H9 (cell line): ENCODE results near the gene ATRNL1. TPM values are rescaled to one million over a fixed set of nuclear protein-coding genes. Genes with fewer than 3 reads are reported as not detected.

ENCODE experiments used
- DNase-seq: peaks from one replicate; pipeline ENCODE4 v3.0.0-alpha.2; 2017
- H2AFZ ChIP-seq: one replicate; pipeline ENCODE4 v1.6.1; 2013; ENCODE audit warnings: mild to moderate bottlenecking, low read length, control low read depth, moderate library complexity
- H2AK5ac ChIP-seq: 2 replicates; pipeline ENCODE4 v1.6.1; 2013; ENCODE audit warnings: low read length, control low read depth, mixed read lengths; ENCODE audit not compliant: insufficient read length
- H2BK120ac ChIP-seq: one replicate; pipeline ENCODE4 v1.6.1; 2013; ENCODE audit warnings: low read depth, mild to moderate bottlenecking, low read length, control low read depth, inconsistent platforms; ENCODE audit not compliant: poor library complexity, severe bottlenecking
- H2BK12ac ChIP-seq: 2 replicates; pipeline ENCODE4 v1.6.1; 2013; ENCODE audit warnings: low read length, control low read depth, mixed read lengths, low read depth; ENCODE audit not compliant: insufficient read length
- H2BK15ac ChIP-seq: 2 replicates; pipeline ENCODE4 v1.6.1; 2013; ENCODE audit warnings: low read depth, low read length, control low read depth
- H2BK20ac ChIP-seq: one replicate; pipeline ENCODE4 v1.6.1; 2013; ENCODE audit warnings: low read depth, mild to moderate bottlenecking, low read length, control low read depth, inconsistent platforms; ENCODE audit not compliant: poor library complexity, severe bottlenecking
- H2BK5ac ChIP-seq: 2 replicates; pipeline ENCODE4 v1.6.1; 2013; ENCODE audit warnings: low read length, control low read depth, mixed read lengths; ENCODE audit not compliant: insufficient read length
- H3K14ac ChIP-seq: 2 replicates; pipeline ENCODE4 v1.6.1; 2013; ENCODE audit warnings: low read length, control low read depth; ENCODE audit not compliant: insufficient read depth
- H3K18ac ChIP-seq: 2 replicates; pipeline ENCODE4 v1.6.1; 2013; ENCODE audit warnings: low read depth, mild to moderate bottlenecking, mixed read lengths, low read length, control low read depth; ENCODE audit not compliant: insufficient read length
- H3K23ac ChIP-seq: 2 replicates; pipeline ENCODE4 v1.6.1; 2013; ENCODE audit warnings: low read length, control low read depth, mixed read lengths, low read depth; ENCODE audit not compliant: insufficient read length
- H3K23me2 ChIP-seq: 2 replicates; pipeline ENCODE4 v1.6.1; 2013; ENCODE audit warnings: low read depth, mild to moderate bottlenecking, mixed read lengths, low read length, control low read depth; ENCODE audit not compliant: insufficient read length, poor library complexity, severe bottlenecking
- H3K27ac ChIP-seq: 2 replicates; pipeline ENCODE4 v1.5.1; 2013; ENCODE audit warnings: low read length, control low read depth, mixed read lengths, low read depth; ENCODE audit not compliant: insufficient read length
- H3K27me3 ChIP-seq: 2 replicates; pipeline ENCODE4 v1.6.1; 2013; ENCODE audit warnings: low read length, control low read depth, inconsistent platforms; ENCODE audit not compliant: insufficient read depth
- H3K4ac ChIP-seq: 2 replicates; pipeline ENCODE4 v1.6.1; 2013; ENCODE audit warnings: low read depth, mild to moderate bottlenecking, control low read depth, inconsistent platforms, low read length, moderate library complexity
- H3K4me1 ChIP-seq: 2 replicates; pipeline ENCODE4 v1.6.1; 2013; ENCODE audit warnings: low read length, control low read depth, inconsistent platforms; ENCODE audit not compliant: insufficient read depth
- H3K4me2 ChIP-seq: 2 replicates; pipeline ENCODE4 v1.6.1; 2013; ENCODE audit warnings: low read length, control low read depth, mixed read lengths; ENCODE audit not compliant: insufficient read length, insufficient read depth
- H3K56ac ChIP-seq: 2 replicates; pipeline ENCODE4 v1.6.1; 2013; ENCODE audit warnings: low read depth, mild to moderate bottlenecking, mixed read lengths, low read length, control low read depth; ENCODE audit not compliant: insufficient read length
- H3K79me1 ChIP-seq: 2 replicates; pipeline ENCODE4 v1.6.1; 2013; ENCODE audit warnings: low read depth, mild to moderate bottlenecking, moderate library complexity, low read length, control low read depth, inconsistent platforms; ENCODE audit not compliant: insufficient read depth, poor library complexity, severe bottlenecking
- H3K79me2 ChIP-seq: 2 replicates; pipeline ENCODE4 v1.6.1; 2013; ENCODE audit warnings: low read length, control low read depth, inconsistent platforms; ENCODE audit not compliant: insufficient read depth
- H3K9ac ChIP-seq: 2 replicates; pipeline ENCODE4 v1.6.1; 2013; ENCODE audit warnings: low read length, control low read depth, mixed read lengths; ENCODE audit not compliant: insufficient read length; ENCODE audit errors: extremely low read depth
- H3K9me3 ChIP-seq: one replicate; pipeline ENCODE4 v1.6.1; 2013; ENCODE audit warnings: low read depth, low read length, inconsistent platforms; ENCODE audit not compliant: control insufficient read depth
- H3T11ph ChIP-seq: one replicate; pipeline ENCODE4 v1.6.1; 2013; ENCODE audit warnings: mild to moderate bottlenecking, low read length, control low read depth, inconsistent platforms
- H4K20me1 ChIP-seq: one replicate; pipeline ENCODE4 v1.6.1; 2013; ENCODE audit not compliant: control insufficient read depth, insufficient read length, insufficient read depth
- H4K5ac ChIP-seq: 2 replicates; pipeline ENCODE4 v1.6.1; 2013; ENCODE audit warnings: low read depth, mild to moderate bottlenecking, mixed read lengths, low read length, control low read depth; ENCODE audit not compliant: insufficient read length
- H4K8ac ChIP-seq: replicated peaks from 2 replicates; pipeline ENCODE4 v1.6.1; 2013; ENCODE audit warnings: low read length, control low read depth, mixed read lengths, low read depth; ENCODE audit not compliant: insufficient read length
- H4K91ac ChIP-seq: 2 replicates; pipeline ENCODE4 v1.6.1; 2013; ENCODE audit warnings: low read depth, mild to moderate bottlenecking, moderate library complexity, mixed read lengths, low read length, control low read depth; ENCODE audit not compliant: insufficient read length
- H3K27ac Mint-ChIP-seq, 3 experiments: 2 replicates in 2 of 3; 3 replicates in 1 of 3; pipeline ENCODE4 v1.8.0; 2020 to 2021; ENCODE audit warnings: mixed read lengths in 3 of 3, mild to moderate bottlenecking in 1 of 3, moderate library complexity in 1 of 3
- H3K27me3 Mint-ChIP-seq: 2 replicates; pipeline ENCODE4 v1.8.0; 2021; ENCODE audit warnings: low read depth, mild to moderate bottlenecking, moderate library complexity, mixed read lengths
- H3K36me3 Mint-ChIP-seq, 3 experiments: 2 replicates in 2 of 3; 3 replicates in 1 of 3; pipeline ENCODE4 v1.8.0; 2020 to 2021; ENCODE audit warnings: low read depth in 3 of 3, mixed read lengths in 3 of 3; ENCODE audit not compliant: insufficient read depth in 1 of 3
- H3K4me1 Mint-ChIP-seq, 2 experiments: 2 replicates each; pipeline ENCODE4 v1.8.0; 2020; ENCODE audit warnings: mixed read lengths in 2 of 2
- H3K4me3 Mint-ChIP-seq, 2 experiments: 2 replicates in 1 of 2; 3 replicates in 1 of 2; pipeline ENCODE4 v1.8.0; 2020 to 2021; ENCODE audit warnings: mild to moderate bottlenecking in 2 of 2, mixed read lengths in 2 of 2, moderate library complexity in 1 of 2
- H3K9me3 Mint-ChIP-seq, 2 experiments: 2 replicates in 1 of 2; 3 replicates in 1 of 2; pipeline ENCODE4 v1.8.0; 2020; ENCODE audit warnings: mild to moderate bottlenecking in 2 of 2, mixed read lengths in 2 of 2, moderate library complexity in 1 of 2
- CTCF ChIP-seq: fragments of 200-600 bp; sonication (generic); conservative IDR thresholded peaks from 3 replicates; pipeline ENCODE4 v1.8.0; 2021; ENCODE audit warnings: antibody characterized with exemption, mild to moderate bottlenecking
- WGBS: extraction: QIAGEN DNeasy Blood & Tissue Kit; methylation state at CpG from one replicate; pipeline ENCODE4 v1.1.7; 2013; ENCODE audit warnings: missing lambda C conversion rate, low lambda C conversion rate, mixed read lengths; ENCODE audit not compliant: insufficient read length; ENCODE audit errors: extremely low coverage; 5-methylcytosine and 5-hydroxymethylcytosine counted together
- total RNA-seq: library from RNA; stranded (reverse); gene quantifications from 2 replicates; pipeline ENCODE4 v1.2.1, GENCODE V29; 2021

The ATRNL1 gene
- total RNA-seq, 1 experiment from 2014 or later: 9.2 TPM

GRCh38 chr10:115761166-115761565 is 668.0 kb downstream of the ATRNL1 start:
- Histone ChIP-seq H4K8ac (no peak overlapping the region), H2BK15ac (no peak overlapping the region), H2AFZ (no peak overlapping the region), H4K5ac (no peak overlapping the region), H3K27ac (no peak overlapping the region), H3K9me3 (no peaks in the 10 kb centered on the region), H3K79me2 (no peaks in the 10 kb centered on the region), H3K4me2 (no peak overlapping the region), H2AK5ac (no peak overlapping the region), H2BK5ac (no peak overlapping the region), H3K4ac (no peak overlapping the region), H4K91ac (no peak overlapping the region), H3K27me3 (no peaks in the 10 kb centered on the region), H3K79me1 (no peaks in the 10 kb centered on the region), H4K20me1 (no peaks in the 10 kb centered on the region), H3K23ac (no peak overlapping the region), H3K56ac (no peak overlapping the region), H2BK12ac (no peak overlapping the region), H3K4me1 (no peaks in the 10 kb centered on the region; the same call in 1 of the 2 replicates), H3K18ac (no peak overlapping the region), H2BK120ac (no peak overlapping the region), H2BK20ac (no peak overlapping the region), H3K14ac (no peak overlapping the region), H3K23me2 (no peaks in the 10 kb centered on the region), H3K9ac (no peak overlapping the region), H3T11ph (no peak overlapping the region)
- Mint-ChIP-seq H3K9me3 (peaks cover 0 to 7% of the 10 kb centered on the region in 2 experiments; a peak in 2 of 5 replicates), H3K4me1 (peaks cover 12 to 16% of the 10 kb centered on the region in 2 experiments), H3K27me3 (no peaks in the 10 kb centered on the region; the same call in 1 of the 2 replicates), H3K27ac (no peak overlapping the region), H3K36me3 (peaks cover 0 to 8% (median 2%) of the 10 kb centered on the region in 3 experiments; a peak in 4 of 7 replicates), H3K4me3 (no peak overlapping the region)
- DNase-seq: no peak
- no peak for TF ChIP-seq CTCF
- WGBS: no CpG with 5 or more reads among the region's 2 CpGs
